OCI-LY1 (cell line): ENCODE measurements around the gene TRPM4.
"Not testable (repeated sequence)": the region's sequence is repeated elsewhere in the genome, so short reads cannot be mapped to it uniquely, and the experiment has no call there.

Source experiments
- H2AFZ ChIP-seq: fragments of 200-600 bp; sonication (generic), shearing (Covaris generic); 2 replicates; pipeline ENCODE4 v1.6.0; 2014; ENCODE audit warnings: antibody characterized with exemption, mild to moderate bottlenecking, low read length
- H3F3A ChIP-seq: fragments of 200-600 bp; sonication (generic), shearing (Covaris generic); 2 replicates; pipeline ENCODE4 v1.6.0; 2014; ENCODE audit warnings: mild to moderate bottlenecking, antibody characterized with exemption, low read length, moderate library complexity; ENCODE audit not compliant: insufficient read depth
- H3K27ac ChIP-seq: fragments of 200-600 bp; sonication (generic); 2 replicates; pipeline ENCODE4 v1.5.1; 2014; ENCODE audit warnings: low read length, mixed run types, mild to moderate bottlenecking, low read depth; ENCODE audit not compliant: poor library complexity, severe bottlenecking
- H3K27me3 ChIP-seq: fragments of 200-600 bp; sonication (generic); 2 replicates; pipeline ENCODE4 v1.6.0; 2014; ENCODE audit warnings: antibody characterized with exemption, mild to moderate bottlenecking, low read length, moderate library complexity; ENCODE audit not compliant: insufficient read depth
- H3K36me3 ChIP-seq: fragments of 200-600 bp; sonication (generic); 2 replicates; pipeline ENCODE4 v1.6.1; 2014; ENCODE audit warnings: mild to moderate bottlenecking, antibody characterized with exemption, low read length, moderate library complexity, mixed read lengths; ENCODE audit not compliant: insufficient read depth
- H3K4me1 ChIP-seq: fragments of 200-600 bp; sonication (generic); 2 replicates; pipeline ENCODE4 v1.5.1; 2014; ENCODE audit warnings: mild to moderate bottlenecking, low read length, moderate library complexity; ENCODE audit not compliant: insufficient read depth, severe bottlenecking
- H3K4me2 ChIP-seq: fragments of 200-600 bp; sonication (generic), shearing (Covaris generic); 2 replicates; pipeline ENCODE4 v1.6.1; 2014; ENCODE audit warnings: low read length
- H3K4me3 ChIP-seq: fragments of 200-600 bp; sonication (generic); 2 replicates; pipeline ENCODE4 v1.5.1; 2014; ENCODE audit warnings: low read length, low read depth, mild to moderate bottlenecking, mixed read lengths; ENCODE audit not compliant: poor library complexity, severe bottlenecking
- H3K79me2 ChIP-seq: fragments of 200-600 bp; shearing (Covaris generic); 2 replicates; pipeline ENCODE4 v1.6.1; 2016; ENCODE audit warnings: mixed run types, low read length, mixed read lengths; ENCODE audit not compliant: insufficient read depth
- H3K9ac ChIP-seq: fragments of 200-600 bp; sonication (generic), shearing (Covaris generic); 2 replicates; pipeline ENCODE4 v1.6.1; 2014; ENCODE audit warnings: mild to moderate bottlenecking, low read length, mixed read lengths
- H3K9me2 ChIP-seq: fragments of 200-600 bp; sonication (generic), shearing (Covaris generic); 2 replicates; pipeline ENCODE4 v1.6.1; 2014; ENCODE audit warnings: low read depth, mild to moderate bottlenecking, low read length, mixed read lengths
- H3K9me3 ChIP-seq: fragments of 200-600 bp; shearing (Covaris generic); 2 replicates; pipeline ENCODE4 v1.6.1; 2014; ENCODE audit warnings: low read length, mixed read lengths
- H4K20me1 ChIP-seq: fragments of 200-600 bp; sonication (generic), shearing (Covaris generic); 2 replicates; pipeline ENCODE4 v1.6.0; 2016; ENCODE audit warnings: mild to moderate bottlenecking, low read length; ENCODE audit not compliant: insufficient read depth
- EZH2 ChIP-seq: fragments of 200-600 bp; sonication (generic), shearing (Covaris generic); IDR thresholded peaks from 2 replicates; pipeline ENCODE4 v1.8.0; 2017; ENCODE audit warnings: borderline replicate concordance, mixed run types, mild to moderate bottlenecking, antibody characterized with exemption, low read length, moderate library complexity, mixed read lengths
- TF ChIP-seq, protein P1 (sequence below): fragments of 200-600 bp; sonication (generic), shearing (Covaris generic); IDR thresholded peaks from 2 replicates; pipeline ENCODE4 v1.5.1; 2017; ENCODE audit warnings: mild to moderate bottlenecking, antibody characterized with exemption, low read length, moderate library complexity, mixed read lengths

The TRPM4 gene

DNA sequence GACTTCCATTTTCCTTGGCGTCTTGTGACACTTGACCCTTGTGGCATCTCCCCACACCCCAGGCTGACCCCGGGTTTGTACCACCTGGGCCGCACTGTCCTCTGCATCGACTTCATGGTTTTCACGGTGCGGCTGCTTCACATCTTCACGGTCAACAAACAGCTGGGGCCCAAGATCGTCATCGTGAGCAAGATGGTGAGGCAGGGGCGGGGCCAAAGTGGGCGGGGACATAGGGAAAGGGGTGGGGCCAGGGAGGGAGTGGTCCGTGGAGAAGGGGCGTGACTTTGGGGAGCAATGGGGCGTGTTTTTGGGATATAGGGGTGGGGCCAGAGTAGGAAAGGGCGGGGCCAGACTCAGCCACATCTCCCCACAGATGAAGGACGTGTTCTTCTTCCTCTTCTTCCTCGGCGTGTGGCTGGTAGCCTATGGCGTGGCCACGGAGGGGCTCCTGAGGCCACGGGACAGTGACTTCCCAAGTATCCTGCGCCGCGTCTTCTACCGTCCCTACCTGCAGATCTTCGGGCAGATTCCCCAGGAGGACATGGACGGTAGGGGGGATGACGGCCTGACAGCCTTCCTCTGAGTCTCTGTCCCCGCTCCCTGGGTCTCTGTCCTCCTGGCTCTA lies 42.8 kb downstream of the TRPM4 start:
- Histone ChIP-seq H3K4me2 (0 out of 2 replicates have a peak overlapping the region, but pooled peaks have one; percentile 46), H3K9me2 (no peaks in the 10 kb centered on the region), H3K36me3 (no peaks in the 10 kb centered on the region; the same call in 1 of the 2 replicates), H3K9ac (no peak overlapping the region), H3K9me3 (no peaks in the 10 kb centered on the region), H3K4me1 (peaks cover 12% of the 10 kb centered on the region), H3K4me3 (no peak overlapping the region), H3K27ac (no peak overlapping the region), H3K27me3 (no peaks in the 10 kb centered on the region), H2AFZ (no peak overlapping the region), H4K20me1 (no peaks in the 10 kb centered on the region), H3K79me2 (no peaks in the 10 kb centered on the region), H3F3A (peaks cover 7% of the 10 kb centered on the region; the same call in 1 of the 2 replicates)
- TF ChIP-seq, protein P1, sequence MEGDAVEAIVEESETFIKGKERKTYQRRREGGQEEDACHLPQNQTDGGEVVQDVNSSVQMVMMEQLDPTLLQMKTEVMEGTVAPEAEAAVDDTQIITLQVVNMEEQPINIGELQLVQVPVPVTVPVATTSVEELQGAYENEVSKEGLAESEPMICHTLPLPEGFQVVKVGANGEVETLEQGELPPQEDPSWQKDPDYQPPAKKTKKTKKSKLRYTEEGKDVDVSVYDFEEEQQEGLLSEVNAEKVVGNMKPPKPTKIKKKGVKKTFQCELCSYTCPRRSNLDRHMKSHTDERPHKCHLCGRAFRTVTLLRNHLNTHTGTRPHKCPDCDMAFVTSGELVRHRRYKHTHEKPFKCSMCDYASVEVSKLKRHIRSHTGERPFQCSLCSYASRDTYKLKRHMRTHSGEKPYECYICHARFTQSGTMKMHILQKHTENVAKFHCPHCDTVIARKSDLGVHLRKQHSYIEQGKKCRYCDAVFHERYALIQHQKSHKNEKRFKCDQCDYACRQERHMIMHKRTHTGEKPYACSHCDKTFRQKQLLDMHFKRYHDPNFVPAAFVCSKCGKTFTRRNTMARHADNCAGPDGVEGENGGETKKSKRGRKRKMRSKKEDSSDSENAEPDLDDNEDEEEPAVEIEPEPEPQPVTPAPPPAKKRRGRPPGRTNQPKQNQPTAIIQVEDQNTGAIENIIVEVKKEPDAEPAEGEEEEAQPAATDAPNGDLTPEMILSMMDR = no peak
- TF ChIP-seq EZH2 = no peak

DNA sequence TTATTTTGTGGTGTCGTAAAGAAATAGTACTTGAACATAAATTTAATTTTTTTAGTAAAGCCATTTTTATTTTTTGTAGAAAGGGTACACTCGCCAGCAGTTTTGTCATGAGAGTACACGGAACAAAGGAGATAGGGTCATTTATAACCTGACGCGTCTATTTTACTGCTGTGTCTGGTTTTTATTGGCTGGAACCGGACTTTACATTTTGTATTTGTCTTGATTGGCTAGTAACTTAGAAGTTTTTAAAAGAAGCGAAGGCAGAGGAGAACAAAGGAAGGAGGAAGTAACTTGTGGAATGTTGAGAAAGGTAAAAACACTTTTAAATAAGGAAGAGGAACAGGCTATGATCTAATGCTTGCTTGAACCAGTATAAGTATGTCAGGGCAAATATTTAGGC lies 43.5 kb downstream of the TRPM4 start:
- Histone ChIP-seq H3K79me2 (no peaks in the 10 kb centered on the region), H3K36me3 (no peaks in the 10 kb centered on the region; the same call in 1 of the 2 replicates), H3K4me1 (peaks cover 12% of the 10 kb centered on the region), H3F3A (peaks cover 7% of the 10 kb centered on the region; the same call in 1 of the 2 replicates), H3K4me2 (no peak overlapping the region), H2AFZ (no peak overlapping the region), H3K27me3 (no peaks in the 10 kb centered on the region), H3K4me3 (no peak overlapping the region), H3K9me3 (no peaks in the 10 kb centered on the region), H3K9ac (no peak overlapping the region), H3K9me2 (no peaks in the 10 kb centered on the region), H3K27ac (no peak overlapping the region), H4K20me1 (no peaks in the 10 kb centered on the region)
- no peak for TF ChIP-seq EZH2
- TF ChIP-seq, protein P1 = no peak

DNA sequence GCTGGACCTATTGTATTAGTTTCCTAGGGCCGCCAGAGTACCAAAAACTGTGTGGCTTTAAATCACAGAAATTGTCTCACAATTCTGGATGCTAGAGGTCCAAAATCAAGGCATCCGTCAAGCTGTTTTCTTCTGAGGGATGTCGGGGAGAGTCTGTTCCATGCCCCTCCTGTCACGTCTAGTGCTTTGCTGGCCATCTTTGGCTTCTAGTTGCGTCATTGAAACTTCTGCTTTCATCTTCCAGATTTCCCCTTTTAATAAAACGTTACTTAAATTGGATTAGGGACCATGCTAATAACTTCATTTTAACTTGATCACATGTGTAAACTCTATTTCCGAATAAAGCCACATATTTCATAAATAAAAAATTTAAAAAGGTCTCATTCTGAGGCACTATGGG lies 47.5 kb downstream of the TRPM4 start:
- Histone ChIP-seq H3K9me2 (no peaks in the 10 kb centered on the region), H3K4me2 (no peak overlapping the region), H3K27ac (peak overlapping the region; percentile 49), H3K9ac (no peak overlapping the region), H3K27me3 (no peaks in the 10 kb centered on the region), H3K4me1 (peaks cover 20% of the 10 kb centered on the region), H3F3A (no peaks in the 10 kb centered on the region), H3K36me3 (no peaks in the 10 kb centered on the region; the same call in 1 of the 2 replicates), H3K4me3 (no peak overlapping the region), H2AFZ (no peak overlapping the region), H4K20me1 (no peaks in the 10 kb centered on the region), H3K9me3 (no peaks in the 10 kb centered on the region), H3K79me2 (no peaks in the 10 kb centered on the region)
- no peak for TF ChIP-seq EZH2
- TF ChIP-seq, protein P1 = no peak

DNA sequence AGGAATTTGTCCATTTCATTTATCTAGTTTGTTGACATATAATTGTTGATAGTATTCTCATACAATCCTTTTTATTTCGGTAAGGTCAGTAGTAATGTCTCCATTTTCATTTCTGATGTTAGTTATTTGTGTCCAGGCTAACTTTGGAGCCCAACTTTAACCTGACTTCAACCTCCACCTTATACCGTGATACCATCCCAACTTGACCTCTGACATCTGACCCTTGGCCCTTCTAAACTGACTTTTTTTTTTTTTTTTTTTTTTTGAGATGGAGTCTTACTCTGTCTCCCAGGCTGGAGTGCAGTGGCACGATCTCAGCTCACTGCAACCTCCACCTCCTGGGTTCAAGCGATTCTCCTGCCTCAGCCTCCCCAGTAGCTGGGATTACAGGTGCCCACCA lies 51.9 kb downstream of the TRPM4 start:
- not testable (repeated sequence) for H3K79me2 ChIP-seq, H3K9ac ChIP-seq, H3K27ac ChIP-seq, H4K20me1 ChIP-seq, H3F3A ChIP-seq, H3K4me2 ChIP-seq, H3K4me3 ChIP-seq, H3K27me3 ChIP-seq, H3K9me2 ChIP-seq, H3K36me3 ChIP-seq, H3K9me3 ChIP-seq, H2AFZ ChIP-seq
- H3K4me1 ChIP-seq = peaks cover 29% of the 10 kb centered on the region
